GM18907 (cell line): ENCODE measurements around the gene MRPS35.

Source experiments
- ATAC-seq: cut with Tn5 transposase; IDR thresholded peaks from one replicate; pipeline ENCODE4 v1.9.1; 2021; ENCODE audit warnings: mild to moderate bottlenecking, moderate library complexity; ENCODE audit not compliant: unreplicated experiment

MRPS35 gene

GRCh38 chr12:27771481-27772327 is 61.1 kb downstream of the MRPS35 start:
- no peak for ATAC-seq

- ATAC-seq = no peak
Observed at GRCh38 chr12:27772328-27773049, 61.9 kb downstream of the MRPS35 start.

DNA sequence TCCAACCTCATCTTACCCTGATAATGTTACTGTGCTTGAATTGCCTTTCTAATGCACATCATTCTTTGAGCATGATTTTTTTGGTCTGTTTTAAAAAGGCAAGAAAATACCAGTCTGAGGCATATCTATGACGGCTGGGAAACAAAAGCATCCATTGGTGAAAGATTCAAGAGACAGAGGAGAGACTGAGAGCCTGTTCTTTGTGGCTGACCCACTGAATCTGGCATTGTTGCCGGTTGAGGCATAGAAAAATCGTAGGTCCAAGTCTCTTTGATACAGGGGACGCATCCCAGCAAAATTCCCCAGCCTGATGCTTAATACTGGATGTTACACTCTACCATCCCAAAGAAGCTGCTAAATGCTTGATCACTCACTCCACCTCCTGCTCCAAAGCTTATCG is 66.5 kb downstream of the MRPS35 start:
- ATAC-seq = no peak

DNA sequence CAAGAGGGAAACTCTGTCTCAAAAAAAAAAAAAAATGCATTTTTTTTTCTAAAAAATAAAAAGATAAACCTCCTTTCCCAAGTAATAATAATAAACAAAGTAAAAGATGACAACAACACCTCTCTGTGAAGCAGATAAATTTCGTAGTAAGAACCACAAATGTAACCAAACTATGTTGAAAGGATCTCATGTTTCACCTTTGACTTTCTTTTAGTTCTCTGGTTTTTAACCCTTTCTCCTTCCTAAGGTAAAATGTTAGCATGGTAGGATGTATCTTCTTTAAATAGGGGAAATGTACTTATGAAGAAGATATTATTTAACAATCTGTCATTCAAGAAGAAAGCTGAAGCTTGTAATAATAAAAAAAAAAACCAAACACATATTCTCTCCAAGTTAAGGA is 67.6 kb downstream of the MRPS35 start:
- ATAC-seq = no peak

GRCh38 chr12:27779416-27779919 is 68.8 kb downstream of the MRPS35 start:
- peak; percentile 23 for ATAC-seq

DNA sequence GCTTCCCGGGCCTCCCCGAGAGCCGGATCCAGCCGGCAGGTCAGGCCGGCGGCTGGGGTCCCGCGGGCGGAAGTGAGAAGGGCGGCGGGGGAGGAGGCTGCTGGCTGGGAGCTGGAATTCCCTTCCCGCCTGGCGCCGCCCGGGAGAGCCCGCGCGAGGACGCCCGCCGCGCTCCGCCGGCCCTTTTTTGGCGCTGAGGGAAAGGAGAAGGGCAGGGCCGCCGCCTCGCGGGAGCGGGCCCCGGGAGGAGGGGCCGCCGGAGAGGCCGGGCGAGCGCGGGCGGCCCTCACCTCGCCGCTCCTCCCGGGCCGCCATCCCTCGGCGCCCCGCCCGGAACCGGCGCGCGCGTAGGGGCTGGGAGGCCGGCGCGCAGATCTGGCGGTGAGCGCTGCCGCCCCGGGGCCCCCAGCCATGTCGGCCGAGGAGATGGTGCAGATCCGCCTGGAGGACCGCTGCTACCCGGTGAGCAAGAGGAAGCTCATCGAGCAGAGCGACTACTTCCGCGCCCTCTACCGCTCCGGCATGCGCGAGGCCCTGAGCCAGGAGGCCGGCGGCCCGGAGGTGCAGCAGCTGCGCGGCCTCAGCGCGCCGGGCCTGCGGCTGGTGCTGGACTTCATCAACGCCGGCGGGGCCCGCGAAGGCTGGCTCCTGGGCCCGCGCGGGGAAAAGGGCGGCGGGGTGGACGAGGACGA is 69.4 kb downstream of the MRPS35 start, which contains the start of the genes KLHL42 and MANSC4:
Gene KLHL42, plus strand, starts transcription at position 314 of the 692 bp plus-strand sequence. Its CDS starts 98 bp downstream, at position 412.
Gene MANSC4, minus strand, starts transcription at position 317 of the 692 bp plus-strand sequence. CDS start 8,960 bp downstream, outside the sequence.
- ATAC-seq = peak; percentile 87

DNA sequence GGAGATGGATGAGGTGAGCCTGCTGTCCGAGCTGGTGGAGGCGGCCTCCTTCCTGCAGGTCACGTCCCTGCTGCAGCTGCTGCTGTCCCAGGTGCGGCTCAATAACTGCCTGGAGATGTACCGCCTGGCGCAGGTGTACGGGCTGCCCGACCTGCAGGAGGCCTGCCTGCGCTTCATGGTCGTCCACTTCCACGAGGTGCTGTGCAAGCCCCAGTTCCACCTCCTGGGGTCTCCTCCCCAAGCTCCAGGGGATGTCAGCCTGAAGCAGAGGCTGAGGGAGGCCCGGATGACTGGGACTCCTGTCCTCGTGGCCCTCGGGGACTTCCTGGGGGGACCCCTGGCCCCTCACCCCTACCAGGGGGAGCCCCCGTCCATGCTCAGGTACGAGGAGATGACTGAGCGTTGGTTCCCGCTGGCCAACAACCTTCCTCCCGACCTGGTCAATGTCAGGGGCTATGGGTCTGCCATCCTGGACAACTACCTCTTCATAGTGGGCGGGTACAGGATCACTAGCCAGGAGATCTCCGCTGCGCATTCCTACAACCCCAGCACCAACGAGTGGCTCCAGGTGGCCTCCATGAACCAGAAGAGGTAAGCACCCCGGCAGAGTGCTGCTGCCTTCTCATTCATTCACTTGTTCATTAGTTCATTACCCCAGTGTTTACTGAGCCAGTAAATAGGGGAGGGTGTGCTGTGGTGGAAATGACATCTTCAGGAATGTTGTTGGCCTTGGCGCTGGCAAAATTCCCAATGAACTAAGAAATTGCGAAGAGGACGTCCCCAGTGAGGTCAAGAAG is 70.2 kb downstream of the MRPS35 start:
- peak; percentile 45 for ATAC-seq

DNA sequence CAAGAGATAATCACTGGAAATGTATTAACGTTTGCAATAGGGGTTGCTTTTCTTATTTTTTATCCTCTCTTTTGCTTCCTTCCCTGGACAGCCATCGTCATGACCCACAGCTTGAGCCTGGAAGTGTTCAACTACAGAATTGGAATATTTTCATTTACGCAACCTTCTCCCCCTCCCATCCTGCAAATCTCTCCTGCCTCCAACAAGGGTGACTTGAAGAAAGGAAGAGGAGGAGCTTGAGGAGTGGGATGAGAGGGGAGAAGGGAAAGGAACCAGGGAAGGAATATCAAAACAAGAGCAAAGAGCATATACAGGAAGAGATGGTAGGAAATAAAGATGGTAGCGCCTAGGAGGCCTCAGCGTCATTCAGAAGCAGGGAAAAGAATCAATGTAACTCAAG is 71.0 kb downstream of the MRPS35 start:
- no peak for ATAC-seq

- ATAC-seq = no peak
Observed at GRCh38 chr12:27782481-27782880, 71.8 kb downstream of the MRPS35 start.

DNA sequence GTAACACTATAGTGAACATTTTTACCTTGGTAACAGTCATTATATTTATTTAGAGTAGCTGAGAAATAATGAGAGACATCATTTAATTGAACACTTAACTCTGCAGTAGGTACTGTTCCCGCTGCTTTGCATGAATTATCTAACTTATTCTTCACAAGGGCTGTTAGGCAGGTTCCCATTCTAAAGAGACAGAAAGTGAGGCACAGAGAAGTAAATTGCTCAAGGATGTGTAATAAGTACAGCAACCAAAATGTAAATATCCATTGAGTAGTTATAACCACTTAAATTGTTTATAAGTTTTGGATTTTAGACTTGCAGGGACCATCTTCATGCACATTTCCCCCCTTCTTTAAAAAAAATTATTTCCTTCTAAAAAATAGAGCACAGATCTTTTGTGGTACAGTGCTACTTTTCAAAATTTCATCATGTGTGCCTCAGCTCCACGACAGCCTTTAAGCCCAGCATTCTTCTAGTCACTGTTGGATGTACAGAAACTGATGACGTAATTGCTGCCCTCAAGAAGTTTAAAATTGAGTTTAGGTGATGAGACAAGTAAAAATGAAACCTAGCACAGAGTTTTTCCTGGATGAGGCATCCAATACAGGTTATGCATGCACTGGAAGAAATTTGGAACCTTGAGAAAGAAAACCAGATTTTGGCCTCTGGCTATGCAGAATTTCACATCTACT is 75.4 kb downstream of the MRPS35 start:
- ATAC-seq = no peak

DNA sequence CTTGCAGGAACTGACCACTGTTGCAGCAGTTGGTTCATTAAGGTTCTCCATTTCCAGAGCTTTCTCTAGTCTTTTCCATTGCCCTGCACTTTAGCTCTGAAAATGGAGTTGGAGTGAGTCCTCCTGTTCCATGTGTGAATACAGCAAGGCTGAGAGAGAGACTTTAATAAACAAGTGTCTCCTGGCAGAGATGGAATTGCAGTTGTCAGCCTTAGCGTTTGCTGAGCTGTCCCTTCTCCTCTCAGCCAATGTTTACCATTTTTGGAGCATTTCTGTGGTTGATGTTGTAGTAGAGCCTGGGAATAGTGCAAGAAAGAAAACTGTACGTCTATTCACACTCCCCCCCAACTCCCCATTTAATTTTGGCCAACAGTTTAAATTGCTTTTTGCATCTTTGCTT is 76.9 kb downstream of the MRPS35 start:
- no peak for ATAC-seq

GRCh38 chr12:27790179-27790578 is 79.5 kb downstream of the MRPS35 start:
- no peak for ATAC-seq

DNA sequence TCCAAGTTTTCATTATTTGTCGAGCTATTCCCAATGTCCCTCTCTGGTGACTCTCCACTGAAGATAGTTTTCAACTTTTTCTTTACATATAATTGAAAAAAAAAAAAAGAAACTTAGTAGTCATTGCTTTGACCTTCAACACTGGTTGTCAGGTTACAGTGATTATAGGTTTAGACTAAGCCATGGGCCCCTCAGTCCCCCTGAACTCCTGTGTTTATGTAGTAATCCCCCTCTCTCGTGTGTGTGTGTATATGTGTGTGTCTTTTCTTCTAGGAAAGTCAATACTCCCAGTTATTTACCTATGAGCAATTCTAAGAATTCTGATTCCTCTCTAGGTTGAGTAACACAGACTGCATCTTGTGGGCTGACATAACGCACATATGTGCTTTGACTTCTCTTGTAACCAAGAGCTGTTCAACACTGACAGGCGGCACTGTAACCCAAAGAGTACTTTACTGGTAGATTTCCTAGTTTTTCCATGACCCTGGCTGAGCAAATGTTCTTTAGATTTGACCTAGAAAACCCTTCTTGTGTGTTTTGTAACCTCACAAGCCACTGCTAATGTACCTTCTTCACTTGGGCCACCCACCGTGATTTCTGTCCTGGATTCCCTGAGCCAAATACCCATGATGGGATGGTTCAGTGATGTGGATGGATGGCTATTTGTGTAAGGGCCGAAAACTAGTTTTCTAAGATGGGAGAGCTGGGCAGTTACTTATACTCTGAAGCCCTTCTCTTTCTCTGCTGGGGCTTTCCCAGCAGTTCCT is 84.4 kb downstream of the MRPS35 start:
- ATAC-seq = no peak

GRCh38 chr12:27796128-27796527 is 85.5 kb downstream of the MRPS35 start:
- no peak for ATAC-seq

GRCh38 chr12:27797301-27798025 is 86.8 kb downstream of the MRPS35 start:
- ATAC-seq = no peak

DNA sequence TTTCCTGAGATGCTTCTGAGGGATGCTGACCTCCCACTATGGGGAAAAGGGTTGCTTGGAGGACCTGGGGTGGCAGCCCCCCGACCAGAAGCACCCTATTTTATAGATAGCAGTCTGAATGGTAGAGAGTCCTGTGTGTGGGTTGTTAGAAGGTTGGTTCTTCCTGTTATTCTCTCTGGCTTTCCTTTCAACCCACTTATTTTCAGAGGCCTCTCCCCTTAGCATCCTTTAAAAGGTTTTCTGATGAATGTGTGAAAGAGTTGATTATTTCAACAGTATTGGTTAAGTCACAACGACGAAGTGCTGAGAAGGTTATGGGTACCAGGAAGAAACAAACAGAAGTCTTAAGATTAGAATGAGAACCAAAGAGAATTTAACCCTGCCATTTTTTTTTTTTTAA is 90.2 kb downstream of the MRPS35 start:
- no peak for ATAC-seq

DNA sequence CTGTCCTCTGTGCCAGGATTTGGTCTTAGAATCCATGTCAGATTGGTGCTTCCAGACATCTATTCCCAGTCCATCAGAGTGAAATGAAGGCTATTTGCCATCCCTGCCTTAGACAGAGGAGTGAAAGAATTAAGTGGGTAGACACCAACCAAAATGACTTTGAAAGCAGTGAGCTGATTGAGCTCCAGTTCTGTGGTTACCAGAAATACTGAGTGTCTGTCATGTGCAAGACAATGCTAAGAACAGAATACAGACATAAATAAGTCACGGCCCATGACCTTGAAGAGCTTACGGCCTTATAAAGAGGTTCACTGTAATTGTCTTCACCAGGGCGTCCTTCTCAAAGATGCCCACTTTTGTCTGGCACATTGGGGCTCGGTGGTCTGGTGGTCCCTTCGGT is 91.0 kb downstream of the MRPS35 start:
- ATAC-seq = no peak

DNA sequence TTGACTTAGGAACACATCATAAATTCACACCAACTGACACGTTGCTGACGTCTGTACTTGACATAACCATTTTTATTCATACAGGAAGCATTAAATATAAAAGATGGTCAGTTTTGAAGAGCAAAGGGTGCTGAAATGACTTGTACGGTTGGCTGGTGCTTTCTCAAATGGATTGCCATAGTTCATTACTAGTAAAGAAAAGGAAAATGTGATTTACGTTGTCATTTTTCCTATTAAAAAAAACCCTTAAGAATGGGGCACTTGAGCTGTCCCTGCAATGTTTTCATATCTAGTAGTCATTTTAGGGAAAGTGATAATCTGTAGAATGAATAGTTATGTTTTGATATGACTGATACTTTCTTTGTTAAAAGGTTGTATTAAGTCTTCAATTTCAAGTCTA is 91.9 kb downstream of the MRPS35 start:
- no peak for ATAC-seq
